Neural cell (in vitro differentiated cells): ENCODE data around the gene ZNF366.

Source experiments
- EZH2 ChIP-seq: fragments of 200-600, 300-800 bp; shearing (Covaris generic), sonication (generic); IDR thresholded peaks from 2 replicates; pipeline ENCODE4 v1.6.1; 2014; ENCODE audit warnings: antibody characterized with exemption, low read length, borderline replicate concordance, mild to moderate bottlenecking; ENCODE audit not compliant: insufficient read depth, poor library complexity, severe bottlenecking
- POLR2AphosphoS5 ChIP-seq: IDR thresholded peaks from 2 replicates; pipeline ENCODE4 v1.6.1; 2012
- REST ChIP-seq: IDR thresholded peaks from 2 replicates; pipeline ENCODE4 v1.6.1; 2012; ENCODE audit warnings: borderline replicate concordance
- TAF1 ChIP-seq: IDR thresholded peaks from 2 replicates; pipeline ENCODE4 v1.6.1; 2012; ENCODE audit warnings: low read depth
- TF ChIP-seq, protein P1 (sequence below): fragments of 450-650 bp; IDR thresholded peaks from 2 replicates; pipeline ENCODE4 v1.5.1; 2014; ENCODE audit warnings: antibody characterized with exemption, mild to moderate bottlenecking, moderate library complexity; ENCODE audit not compliant: poor library complexity, severe bottlenecking

DNA sequence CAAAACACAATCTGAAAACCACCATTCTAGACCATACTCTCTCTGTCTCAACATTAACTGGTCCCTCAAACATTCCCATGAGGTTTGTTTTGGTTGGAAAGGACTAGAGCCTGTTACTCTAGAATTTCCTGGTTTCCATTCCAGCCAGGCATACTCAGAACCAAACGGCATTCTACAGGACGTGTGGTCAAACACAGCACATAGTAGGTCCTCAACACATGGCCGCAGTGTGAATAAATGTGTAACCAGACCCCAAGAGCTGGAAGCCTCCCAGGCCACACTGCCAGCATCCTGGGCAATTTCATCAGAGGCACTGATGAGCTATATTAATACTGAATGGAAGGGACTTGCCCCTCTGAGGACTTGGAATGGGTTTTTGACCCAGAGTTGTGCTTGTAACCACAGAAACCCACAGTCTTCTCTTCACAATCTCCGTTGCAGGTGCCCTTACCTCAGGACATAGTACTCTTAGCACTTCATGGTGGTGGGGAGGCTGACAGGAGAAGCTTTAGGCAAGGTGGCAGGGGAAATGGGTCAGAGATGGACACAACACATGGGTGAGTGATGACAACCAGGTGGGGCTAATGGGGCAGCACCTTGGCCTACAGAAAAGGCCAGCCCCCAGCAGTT is 66.0 kb downstream of the ZNF366 start:
- TF ChIP-seq, protein P1, sequence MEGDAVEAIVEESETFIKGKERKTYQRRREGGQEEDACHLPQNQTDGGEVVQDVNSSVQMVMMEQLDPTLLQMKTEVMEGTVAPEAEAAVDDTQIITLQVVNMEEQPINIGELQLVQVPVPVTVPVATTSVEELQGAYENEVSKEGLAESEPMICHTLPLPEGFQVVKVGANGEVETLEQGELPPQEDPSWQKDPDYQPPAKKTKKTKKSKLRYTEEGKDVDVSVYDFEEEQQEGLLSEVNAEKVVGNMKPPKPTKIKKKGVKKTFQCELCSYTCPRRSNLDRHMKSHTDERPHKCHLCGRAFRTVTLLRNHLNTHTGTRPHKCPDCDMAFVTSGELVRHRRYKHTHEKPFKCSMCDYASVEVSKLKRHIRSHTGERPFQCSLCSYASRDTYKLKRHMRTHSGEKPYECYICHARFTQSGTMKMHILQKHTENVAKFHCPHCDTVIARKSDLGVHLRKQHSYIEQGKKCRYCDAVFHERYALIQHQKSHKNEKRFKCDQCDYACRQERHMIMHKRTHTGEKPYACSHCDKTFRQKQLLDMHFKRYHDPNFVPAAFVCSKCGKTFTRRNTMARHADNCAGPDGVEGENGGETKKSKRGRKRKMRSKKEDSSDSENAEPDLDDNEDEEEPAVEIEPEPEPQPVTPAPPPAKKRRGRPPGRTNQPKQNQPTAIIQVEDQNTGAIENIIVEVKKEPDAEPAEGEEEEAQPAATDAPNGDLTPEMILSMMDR, result no peak
- TF ChIP-seq TAF1, result no peak
- TF ChIP-seq POLR2AphosphoS5, result no peak
- no peak for TF ChIP-seq EZH2
- no peak for TF ChIP-seq REST
